ENCODE data around the gene PYHIN1. TPM values are rescaled to one million over a fixed set of nuclear protein-coding genes. Genes with fewer than 3 reads are reported as not detected.

PYHIN1 gene
- total RNA-seq (2014; rRNA removed; shearing (Covaris generic)): not detected in 2 replicates
- not detected in 2 replicates for polyA plus RNA-seq (2014; cell fraction: nucleus; rRNA removed)

GRCh38 chr1:158931055-158931737, at the start of gene PYHIN1:
PYHIN1 (plus strand) TSS chr1:158931552; CDS start chr1:158936911, 5,359 bp downstream.
- no peak for DNase-seq (ENCODE audit: extremely low read depth, low read depth)

DNA sequence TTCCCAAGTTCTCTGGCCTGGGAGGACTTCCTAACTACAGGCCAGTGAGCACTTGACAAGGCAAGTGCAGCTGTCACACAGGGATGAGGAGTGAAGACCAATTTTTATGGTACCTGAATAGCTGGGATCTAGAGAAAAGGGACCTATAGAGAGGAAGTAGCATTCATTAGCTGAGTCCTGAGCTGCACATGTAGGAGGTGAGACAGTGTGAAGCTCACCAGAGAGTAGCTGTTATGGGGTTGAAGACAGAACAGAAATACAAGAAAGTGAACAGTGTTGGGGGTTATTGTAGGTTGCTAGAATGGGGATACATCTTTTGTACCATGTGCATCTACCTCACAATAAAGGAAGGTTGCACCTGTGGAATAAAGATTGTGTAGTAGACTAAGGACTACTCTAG, 37.7 kb upstream of the PYHIN1 start:
- DNase-seq (ENCODE audit: extremely low read depth, low read depth): no peak

DNA sequence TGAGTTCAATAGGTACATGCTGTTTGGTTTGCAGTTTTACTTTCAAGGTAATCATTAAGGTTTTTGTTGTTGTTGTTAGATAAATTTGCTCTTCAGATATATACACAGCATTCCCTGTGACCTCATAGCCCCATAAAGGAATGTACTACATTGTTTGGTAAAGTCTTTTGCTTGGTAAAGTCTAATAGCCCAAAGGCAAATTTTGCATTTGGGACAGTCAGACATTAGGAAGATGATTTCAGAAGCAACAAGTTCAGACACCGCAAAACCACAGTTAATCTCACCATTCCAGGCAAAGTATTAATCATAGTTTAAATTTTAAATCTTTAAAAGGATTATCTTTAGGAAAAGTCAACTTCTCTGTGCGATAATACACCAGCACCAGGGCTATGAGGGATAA, 32.6 kb upstream of the PYHIN1 start:
- no peak for DNase-seq (ENCODE audit: extremely low read depth, low read depth)

DNA sequence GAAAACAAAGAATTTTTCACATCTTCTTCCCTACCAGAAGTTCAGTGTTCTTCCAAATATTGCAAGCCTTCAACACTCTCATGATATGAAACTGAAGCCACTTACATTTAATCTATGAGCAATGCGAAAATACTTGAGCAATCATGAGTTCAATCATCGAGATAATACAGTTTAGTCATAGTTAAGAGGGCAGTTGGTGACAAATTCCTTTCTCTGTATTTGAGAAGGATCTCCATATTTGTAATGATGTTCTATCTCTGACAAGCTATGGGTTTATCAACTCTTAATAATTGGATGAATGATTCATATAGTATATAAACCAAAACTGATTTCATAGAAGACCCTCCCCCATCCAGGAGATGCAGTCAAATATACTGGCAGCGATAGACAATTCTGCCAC, 29.7 kb upstream of the PYHIN1 start:
- DNase-seq (ENCODE audit: extremely low read depth, low read depth): no peak

DNA sequence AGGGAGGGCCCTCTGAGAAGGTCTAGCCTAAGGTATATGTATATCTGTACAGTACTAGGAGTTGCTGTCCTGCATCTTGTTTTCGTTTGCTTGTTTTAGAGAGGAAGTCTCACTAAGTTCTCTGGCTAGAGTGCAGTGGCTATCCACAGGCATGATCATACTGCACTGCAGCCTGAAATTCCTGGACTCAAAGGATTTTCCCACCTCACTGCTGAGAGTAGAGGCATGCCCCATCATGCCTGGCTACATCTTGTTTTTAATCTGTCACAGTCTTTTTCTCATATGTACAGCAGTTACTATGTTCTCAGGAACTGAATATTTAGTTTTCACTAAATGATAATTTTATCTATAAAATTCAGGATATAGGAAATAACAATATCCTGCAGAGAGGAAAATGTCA, 15.3 kb upstream of the PYHIN1 start:
- DNase-seq (ENCODE audit: extremely low read depth, low read depth): no peak

GRCh38 chr1:158924677-158925076, 6.7 kb upstream of the PYHIN1 start:
- DNase-seq (ENCODE audit: extremely low read depth, low read depth): no peak

- no peak for DNase-seq (ENCODE audit: extremely low read depth, low read depth)
Observed at GRCh38 chr1:158930504-158930903, 848 bp upstream of the PYHIN1 start.

DNA sequence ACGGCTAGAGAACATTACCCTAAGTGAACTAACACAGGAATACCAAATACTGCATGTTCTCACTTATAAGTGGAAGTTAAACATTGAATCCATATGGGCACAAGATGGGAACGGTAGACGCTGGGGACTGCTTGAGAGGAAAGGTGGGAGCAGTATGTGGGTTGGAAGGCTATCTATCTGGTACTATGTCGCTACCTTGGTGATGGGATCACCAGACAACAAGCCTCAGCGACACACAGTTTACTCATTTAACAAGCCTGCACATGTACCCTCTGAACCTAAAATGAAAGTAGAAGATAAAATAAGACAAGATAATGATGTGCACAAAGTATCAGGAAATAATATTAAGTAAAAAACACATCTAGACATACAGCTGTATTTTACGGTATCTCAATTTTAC, 819 bp downstream of the PYHIN1 start:
- no peak for DNase-seq (ENCODE audit: extremely low read depth, low read depth)

- no peak for DNase-seq (ENCODE audit: extremely low read depth, low read depth)
Observed at GRCh38 chr1:158933621-158934020, 2.3 kb downstream of the PYHIN1 start.

DNA sequence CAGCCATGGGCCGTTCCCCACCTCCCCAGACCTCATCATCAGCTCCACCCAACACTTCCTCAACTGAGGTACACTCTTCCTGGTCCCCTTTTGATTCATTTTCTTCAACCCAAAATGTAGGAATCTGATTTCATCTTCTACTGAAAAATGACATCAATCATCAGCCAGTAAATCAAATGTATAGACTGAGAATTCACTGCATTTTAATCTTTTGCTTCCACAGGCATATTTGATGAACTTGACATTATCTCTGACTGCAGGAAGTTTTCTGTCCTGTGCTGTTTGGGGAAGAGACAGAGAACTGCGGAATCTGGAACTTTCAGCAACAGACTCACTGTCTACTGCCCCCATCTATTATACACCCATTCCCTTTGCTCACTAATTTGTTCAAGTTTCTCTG, 7.8 kb downstream of the PYHIN1 start:
- no peak for DNase-seq (ENCODE audit: extremely low read depth, low read depth)

DNA sequence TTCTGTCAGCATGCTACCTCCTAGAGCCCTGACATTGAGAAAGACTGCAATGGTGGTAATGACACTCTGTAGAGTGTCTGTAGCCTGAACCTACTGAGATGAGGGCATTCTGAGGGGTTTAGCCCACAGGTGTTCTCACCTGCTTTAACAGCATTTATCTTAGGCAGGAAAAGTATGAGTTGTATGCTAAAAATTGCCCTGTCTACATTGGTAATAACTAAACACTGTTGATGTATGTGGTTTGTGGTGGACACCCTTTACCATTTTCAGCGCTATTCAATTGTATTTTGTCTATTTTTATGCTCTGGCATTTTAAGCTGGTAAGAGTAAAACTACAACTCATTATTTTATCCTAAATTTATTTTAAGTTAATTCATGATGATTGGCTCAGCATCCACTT, 10.0 kb downstream of the PYHIN1 start:
- no peak for DNase-seq (ENCODE audit: extremely low read depth, low read depth)

GRCh38 chr1:158942490-158942889, 11.1 kb downstream of the PYHIN1 start:
- no peak for DNase-seq (ENCODE audit: extremely low read depth, low read depth)

DNA sequence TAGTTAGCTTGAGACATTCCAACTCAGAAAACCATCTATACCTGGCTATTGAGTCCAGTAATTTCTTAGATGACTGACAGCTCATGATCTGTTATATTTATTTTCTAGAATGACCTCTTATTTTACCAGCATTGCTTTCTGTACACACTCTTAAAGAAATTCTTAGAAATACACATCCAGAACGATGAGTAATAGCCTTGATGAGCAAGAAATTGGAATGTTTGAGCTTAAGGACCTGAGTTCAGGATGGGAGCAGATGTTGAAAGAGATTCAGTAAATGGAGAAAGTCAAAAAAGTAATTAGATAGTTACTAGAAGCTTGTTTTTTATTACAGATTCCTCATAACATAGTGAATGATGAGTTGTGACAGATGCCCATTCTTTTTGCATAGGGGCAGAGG, 11.7 kb downstream of the PYHIN1 start:
- no peak for DNase-seq (ENCODE audit: extremely low read depth, low read depth)

- no peak for DNase-seq (ENCODE audit: extremely low read depth, low read depth)
Observed at GRCh38 chr1:158945061-158945460, 13.7 kb downstream of the PYHIN1 start.

GRCh38 chr1:158946785-158947184, 15.4 kb downstream of the PYHIN1 start:
- DNase-seq (ENCODE audit: extremely low read depth, low read depth): no peak

DNA sequence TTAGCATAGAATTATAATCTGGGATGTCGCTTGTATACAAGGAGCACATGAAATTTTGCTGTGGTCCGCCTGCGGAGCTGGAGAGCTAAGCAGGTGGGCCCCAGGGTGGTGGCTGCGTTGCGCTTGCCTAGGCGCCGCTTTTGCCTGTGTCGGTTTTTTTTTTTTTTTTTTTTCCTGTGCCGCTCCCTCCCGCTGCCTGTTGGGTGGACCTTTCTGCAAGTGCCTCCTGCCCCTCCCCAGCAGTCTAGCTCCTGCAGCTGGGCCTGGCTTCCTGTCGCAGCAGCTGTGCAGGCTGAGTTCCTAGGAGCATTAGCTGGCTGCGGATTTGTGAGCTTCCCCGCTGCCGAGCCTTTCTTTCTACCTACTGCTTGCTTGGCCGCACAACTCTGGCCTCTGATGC, 20.6 kb downstream of the PYHIN1 start:
- no peak for DNase-seq (ENCODE audit: extremely low read depth, low read depth)

- DNase-seq (ENCODE audit: extremely low read depth, low read depth): no peak
Observed at GRCh38 chr1:158952416-158952815, 21.1 kb downstream of the PYHIN1 start.

GRCh38 chr1:158961178-158961577, 29.8 kb downstream of the PYHIN1 start:
- DNase-seq (ENCODE audit: extremely low read depth, low read depth): no peak

DNA sequence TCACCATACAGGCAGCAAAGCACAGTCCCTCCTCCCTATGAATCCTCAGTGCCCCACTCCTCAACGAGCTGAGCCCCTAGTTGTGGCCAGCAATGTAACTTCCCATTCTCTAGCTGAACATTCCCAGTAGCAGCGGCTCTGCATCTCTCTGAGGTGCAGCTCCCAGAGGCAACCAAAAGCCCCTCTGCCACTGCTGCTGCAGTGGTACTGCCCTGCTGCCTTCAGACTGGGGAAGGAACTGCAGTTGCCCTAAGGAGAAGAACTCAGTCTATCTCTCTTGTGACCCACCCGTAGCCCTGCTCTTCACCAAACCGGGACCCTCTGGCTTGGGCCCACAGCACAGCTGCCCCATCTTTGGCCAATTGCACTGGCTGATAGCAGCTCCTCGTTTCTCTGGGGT, 31.6 kb downstream of the PYHIN1 start:
- no peak for DNase-seq (ENCODE audit: extremely low read depth, low read depth)

DNA sequence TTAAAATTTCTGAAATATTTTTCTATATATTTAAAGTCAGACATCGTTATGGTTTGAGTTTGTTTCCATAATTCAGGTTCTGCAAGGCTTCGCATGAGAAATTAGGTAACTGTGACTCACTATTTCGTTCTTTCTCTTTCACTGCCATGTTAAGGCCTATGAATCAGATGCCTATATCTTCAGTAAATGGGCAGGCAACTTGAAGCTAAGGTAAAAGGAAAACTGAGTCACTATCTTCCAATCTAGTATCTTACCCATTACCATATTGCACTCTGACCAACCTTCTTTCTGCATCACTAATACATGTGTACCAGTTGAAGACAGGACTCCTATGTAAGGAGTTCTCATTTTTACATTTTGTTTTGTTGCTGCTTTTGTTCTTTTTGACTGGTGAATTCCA, 37.8 kb downstream of the PYHIN1 start:
- no peak for DNase-seq (ENCODE audit: extremely low read depth, low read depth)

GRCh38 chr1:158969855-158970254, 38.5 kb downstream of the PYHIN1 start:
- DNase-seq (ENCODE audit: extremely low read depth, low read depth): no peak

- no peak for DNase-seq (ENCODE audit: extremely low read depth, low read depth)
Observed at GRCh38 chr1:158972841-158973240, 41.5 kb downstream of the PYHIN1 start.

DNA sequence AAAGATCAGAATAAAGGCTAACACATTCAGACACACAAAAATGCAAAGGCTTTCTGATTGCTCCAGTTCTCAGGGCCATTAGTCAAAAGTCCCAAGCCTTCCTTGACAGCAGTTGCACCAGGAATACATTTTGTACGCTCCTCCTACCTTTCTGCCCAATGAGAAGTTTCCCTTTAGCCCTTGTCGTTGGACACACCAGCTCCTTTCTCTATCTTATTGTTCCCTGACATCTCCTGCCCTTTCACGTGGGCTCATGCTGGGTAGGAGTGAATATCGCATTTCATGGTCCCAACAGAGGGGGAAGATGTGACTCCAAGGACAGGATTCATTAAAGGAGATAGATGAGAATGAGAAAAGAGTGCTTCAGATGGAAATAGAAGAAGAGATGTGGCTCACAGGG, 44.9 kb downstream of the PYHIN1 start:
- no peak for DNase-seq (ENCODE audit: extremely low read depth, low read depth)

Data from NCI-H460 (cell line).